B cell (primary cell): Measurements from ENCODE around the gene SEPTIN7. TPM values are rescaled to one million over a fixed set of nuclear protein-coding genes. Genes with fewer than 3 reads are reported as not detected.

Experiments
- ATAC-seq: fragments of 200-7000 bp; cut with Tn5 transposase; one replicate; pipeline ENCODE4 v1.10.0; 2021; ENCODE audit warnings: low read depth, mild to moderate bottlenecking, moderate number of reproducible peaks, moderate library complexity
- CTCF ChIA-PET: fragments of 350-600 bp; sonication (Branson Sonifier 250); formaldehyde crosslinking; loops from one replicate; lab custom pipeline; 2021; ENCODE audit warnings: antibody characterized with exemption, inconsistent platforms; lab: Charles Lee
- POLR2A ChIA-PET: fragments of 350-600 bp; sonication (Branson Sonifier 250); formaldehyde crosslinking; loops from one replicate; lab custom pipeline; 2021; ENCODE audit warnings: antibody characterized with exemption; lab: Charles Lee
- DNase-seq: peaks from one replicate; pipeline ENCODE4 v3.0.0; 2013
- H2AFZ ChIP-seq: 2 replicates; pipeline ENCODE4 v1.6.1; 2012; ENCODE audit warnings: mild to moderate bottlenecking, low read depth, low read length; ENCODE audit not compliant: insufficient read depth, poor library complexity, severe bottlenecking
- H3K27ac ChIP-seq, 2 donors: 1 replicate in 1 of 2; 2 replicates in 1 of 2; pipeline ENCODE4 v1.5.1; 2012 to 2013; ENCODE audit warnings: low read length in 2 of 2, mild to moderate bottlenecking in 2 of 2, moderate library complexity in 1 of 2
- H3K27me3 ChIP-seq, 4 experiments: fragments of 200-600 bp in 1 of 4; sonication (generic) in 1 of 4; replicated peaks in 1 of 4; 1 replicate in 2 of 4; 2 replicates in 2 of 4; pipeline versions ENCODE4 v1.6.1 to v1.7.0; 2013 to 2016; ENCODE audit warnings: low read length in 3 of 4, mild to moderate bottlenecking in 2 of 4, mixed read lengths in 1 of 4, moderate library complexity in 1 of 4; ENCODE audit not compliant: insufficient read depth in 4 of 4, control insufficient read depth in 3 of 4; ENCODE audit errors: control extremely low read depth in 1 of 4
- H3K36me3 ChIP-seq, 2 experiments: replicated peaks in 1 of 2; 1 replicate in 1 of 2; 2 replicates in 1 of 2; pipeline versions ENCODE4 v1.6.1 to v1.7.1; 2013; ENCODE audit warnings: low read length in 1 of 2; ENCODE audit not compliant: insufficient read depth in 2 of 2, control insufficient read depth in 1 of 2; ENCODE audit errors: control extremely low read depth in 1 of 2, extremely low read depth in 1 of 2
- H3K4me1 ChIP-seq, 2 donors: fragments of 200-600 bp in 1 of 2; sonication (generic) in 1 of 2; 1 replicate in 1 of 2; 2 replicates in 1 of 2; pipeline versions ENCODE4 v1.5.1 to v1.6.1; 2013 to 2017; ENCODE audit warnings: low read length in 2 of 2; ENCODE audit not compliant: control insufficient read depth in 2 of 2, insufficient read depth in 2 of 2
- H3K4me2 ChIP-seq: replicated peaks from 2 replicates; pipeline ENCODE3; 2012; ENCODE audit warnings: mild to moderate bottlenecking, low read depth, low read length; ENCODE audit not compliant: poor library complexity, severe bottlenecking
- H3K4me3 ChIP-seq, 5 experiments: fragments of 200-600 bp in 1 of 5; sonication (generic) in 1 of 5; 1 replicate in 3 of 5; 2 replicates in 2 of 5; pipeline versions ENCODE4 v1.5.1 to v1.7.0; 2011 to 2016; ENCODE audit warnings: low read length in 4 of 5, mild to moderate bottlenecking in 4 of 5, low read depth in 2 of 5, control low read depth in 1 of 5, moderate library complexity in 1 of 5; ENCODE audit not compliant: insufficient read depth in 1 of 5; ENCODE audit errors: control extremely low read depth in 1 of 5, extremely low read depth in 1 of 5
- H3K79me2 ChIP-seq: fragments of 200-600 bp; sonication (generic); one replicate; pipeline ENCODE4 v1.6.0; 2016; ENCODE audit warnings: low read length; ENCODE audit not compliant: control insufficient read depth, insufficient read depth
- H3K9ac ChIP-seq: fragments of 200-600 bp; sonication (generic); 2 replicates; pipeline ENCODE4 v1.6.1; 2017; ENCODE audit warnings: mild to moderate bottlenecking, low read length, moderate library complexity
- H3K9me3 ChIP-seq, 3 donors: one replicate each; pipeline versions ENCODE4 v1.6.1 to v1.7.1; 2013; ENCODE audit warnings: low read length in 2 of 3; ENCODE audit not compliant: control insufficient read depth in 2 of 3, insufficient read depth in 1 of 3; ENCODE audit errors: control extremely low read depth in 1 of 3
- H4K20me1 ChIP-seq: 2 replicates; pipeline ENCODE4 v1.6.0; 2012; ENCODE audit warnings: mild to moderate bottlenecking, low read length; ENCODE audit not compliant: insufficient read depth, control insufficient read depth, poor library complexity, severe bottlenecking
- H3K27ac Mint-ChIP-seq: one replicate; pipeline ENCODE4 v1.8.0; 2021; ENCODE audit warnings: mixed read lengths
- H3K27me3 Mint-ChIP-seq: one replicate; pipeline ENCODE4 v1.8.0; 2021; ENCODE audit warnings: mixed read lengths
- H3K4me1 Mint-ChIP-seq: one replicate; pipeline ENCODE4 v1.8.0; 2021; ENCODE audit warnings: mixed read lengths
- H3K4me3 Mint-ChIP-seq: one replicate; pipeline ENCODE4 v1.8.0; 2021; ENCODE audit warnings: mixed read lengths
- H3K9me3 Mint-ChIP-seq: one replicate; pipeline ENCODE4 v1.8.0; 2022; ENCODE audit warnings: mixed read lengths; ENCODE audit not compliant: insufficient read depth
- EZH2 ChIP-seq: IDR thresholded peaks from 2 replicates; pipeline ENCODE4 v1.6.1; 2012; ENCODE audit warnings: borderline replicate concordance, low read depth, mild to moderate bottlenecking, moderate library complexity, low read length; ENCODE audit not compliant: insufficient read depth, poor library complexity, severe bottlenecking
- WGBS: methylation state at CpG from one replicate; pipeline ENCODE4 v1.1.5; 2013; ENCODE audit warnings: missing lambda C conversion rate; ENCODE audit not compliant: insufficient coverage; 5-methylcytosine and 5-hydroxymethylcytosine counted together
- intact Hi-C: fragments of 100-400 bp; cut with micrococcal nuclease; formaldehyde crosslinking; loops from one replicate; pipeline ENCODE4 v1.10.0; 2022
- polyA plus RNA-seq: library from polyadenylated mRNA; depleted of rRNA; stranded (reverse); fragments of >200 nt; gene quantifications from 2 replicates; pipeline ENCODE4 v1.2.3, GENCODE V29; 2012
- total RNA-seq, 2 donors: library from RNA; stranded (reverse); fragments of 120-200 nt in 1 of 2; gene quantifications; 1 replicate in 1 of 2; 2 replicates in 1 of 2; pipeline versions ENCODE4 v1.2.3 to v1.2.4, GENCODE V29; 2013 to 2022
- TF ChIP-seq, protein P1 (sequence below): fragments of 200-600 bp; IDR thresholded peaks from one replicate; pipeline ENCODE4 v1.8.0; 2022; ENCODE audit warnings: antibody characterized with exemption, mild to moderate bottlenecking

The SEPTIN7 gene
- total and polyA plus RNA-seq, 2 donors (not counting 1 experiment from before 2014, with no cell fraction given) = 70.0 to 315 TPM

DNA sequence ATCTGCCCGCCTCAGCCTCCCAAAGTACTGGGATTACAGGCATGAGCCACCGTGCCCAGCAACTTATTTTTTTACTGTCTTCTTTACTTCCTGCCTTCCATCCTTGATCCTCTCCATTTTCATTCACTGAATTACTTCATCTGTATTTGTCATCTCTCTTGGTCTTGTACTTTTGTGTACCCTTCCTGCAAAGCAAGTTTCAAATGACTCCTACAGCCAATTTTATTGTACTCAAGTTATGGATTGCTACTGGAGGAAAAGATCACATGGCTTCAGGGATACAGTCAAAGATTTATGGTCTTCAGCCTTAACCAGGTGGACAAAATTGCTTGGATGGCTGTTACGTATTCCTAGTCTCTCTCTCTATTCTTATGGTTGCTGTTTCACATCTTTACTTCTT, 22.6 kb downstream of the SEPTIN7 start:
- Histone ChIP-seq H3K36me3 (peaks cover 2 to 3% of the 10 kb centered on the region in 2 experiments), H2AFZ (no peak overlapping the region), H4K20me1 (peaks cover 86% of the 10 kb centered on the region), H3K27me3 (no peaks in the 10 kb centered on the region), H3K9ac (no peak overlapping the region), H3K27ac (no peak overlapping the region), H3K9me3 (peaks cover 4 to 27% (median 11%) of the 10 kb centered on the region in 3 donors), H3K79me2 (peaks cover 99% of the 10 kb centered on the region), H3K4me3 (no peak overlapping the region), H3K4me2 (no peak overlapping the region), H3K4me1 (peaks cover 20 to 28% of the 10 kb centered on the region in 2 donors)
- intact Hi-C loops = loop anchor here (5.0 kb wide), 1 partner anchor 44 kb away; no protein-coding TSS in a partner anchor
- no peaks in the 10 kb centered on the region for H3K27me3 Mint-ChIP-seq
- POLR2A ChIA-PET = no interaction called here
- DNase-seq (no peak), ATAC-seq (no peak)
- TF ChIP-seq, protein P1, sequence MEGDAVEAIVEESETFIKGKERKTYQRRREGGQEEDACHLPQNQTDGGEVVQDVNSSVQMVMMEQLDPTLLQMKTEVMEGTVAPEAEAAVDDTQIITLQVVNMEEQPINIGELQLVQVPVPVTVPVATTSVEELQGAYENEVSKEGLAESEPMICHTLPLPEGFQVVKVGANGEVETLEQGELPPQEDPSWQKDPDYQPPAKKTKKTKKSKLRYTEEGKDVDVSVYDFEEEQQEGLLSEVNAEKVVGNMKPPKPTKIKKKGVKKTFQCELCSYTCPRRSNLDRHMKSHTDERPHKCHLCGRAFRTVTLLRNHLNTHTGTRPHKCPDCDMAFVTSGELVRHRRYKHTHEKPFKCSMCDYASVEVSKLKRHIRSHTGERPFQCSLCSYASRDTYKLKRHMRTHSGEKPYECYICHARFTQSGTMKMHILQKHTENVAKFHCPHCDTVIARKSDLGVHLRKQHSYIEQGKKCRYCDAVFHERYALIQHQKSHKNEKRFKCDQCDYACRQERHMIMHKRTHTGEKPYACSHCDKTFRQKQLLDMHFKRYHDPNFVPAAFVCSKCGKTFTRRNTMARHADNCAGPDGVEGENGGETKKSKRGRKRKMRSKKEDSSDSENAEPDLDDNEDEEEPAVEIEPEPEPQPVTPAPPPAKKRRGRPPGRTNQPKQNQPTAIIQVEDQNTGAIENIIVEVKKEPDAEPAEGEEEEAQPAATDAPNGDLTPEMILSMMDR = no peak
- no peak for TF ChIP-seq EZH2
- H3K4me1 Mint-ChIP-seq = peaks cover 40% of the 10 kb centered on the region
- WGBS = 86% methylated on average over 2 of the region's 3 CpGs
- H3K9me3 Mint-ChIP-seq = peaks cover 17% of the 10 kb centered on the region
- H3K4me3 Mint-ChIP-seq = no peak overlapping the region
- H3K27ac Mint-ChIP-seq = no peak overlapping the region
- CTCF ChIA-PET = no interaction called here

DNA sequence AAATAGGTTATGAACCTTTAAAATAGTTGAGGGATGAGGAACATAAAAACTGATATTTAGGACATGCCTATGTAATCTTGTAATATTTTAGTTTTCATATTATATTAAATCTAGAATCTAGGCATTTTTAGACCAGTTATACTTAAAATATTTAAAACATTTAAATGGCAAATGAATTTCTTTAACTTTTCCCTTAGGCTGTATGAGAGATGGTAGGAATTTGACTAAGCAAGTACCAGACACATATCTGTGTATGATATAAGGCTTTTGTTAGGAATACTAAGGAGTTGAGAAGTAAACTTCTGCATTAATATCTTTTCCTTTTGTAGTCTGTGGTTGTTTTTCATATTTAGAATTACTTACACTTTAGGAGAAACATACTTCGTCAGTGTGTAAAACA, 25.1 kb downstream of the SEPTIN7 start:
- Mint-ChIP-seq H3K4me3 (no peak overlapping the region), H3K9me3 (no peaks in the 10 kb centered on the region), H3K4me1 (peaks cover 41% of the 10 kb centered on the region), H3K27ac (no peak overlapping the region), H3K27me3 (no peaks in the 10 kb centered on the region)
- WGBS = no CpG with 5 or more reads among the region's 1 CpG
- POLR2A ChIA-PET = no interaction called here
- H3K27me3 ChIP-seq = no peaks in the 10 kb centered on the region
- peaks cover under 1 to 11% (median 5%) of the 10 kb centered on the region in 3 donors for H3K9me3 ChIP-seq
- H3K36me3 ChIP-seq = peaks cover 2 to 8% of the 10 kb centered on the region in 2 experiments
- no peak overlapping the region for H3K4me3 ChIP-seq
- H3K79me2 ChIP-seq = peaks cover 99% of the 10 kb centered on the region
- no peak overlapping the region for H3K9ac ChIP-seq
- no peak for ATAC-seq
- H3K27ac ChIP-seq = no peak overlapping the region
- intact Hi-C loops = loop anchor here (2.0 kb wide), 1 partner anchor 23 kb away; no protein-coding TSS in a partner anchor
- H4K20me1 ChIP-seq = peaks cover 93% of the 10 kb centered on the region
- H3K4me2 ChIP-seq = no peak overlapping the region
- CTCF ChIA-PET = interaction anchor here (1.7 kb wide), 1 partner anchor 116 kb away, joined by 10 read pairs; no protein-coding TSS in a partner anchor
- DNase-seq = no peak
- H3K4me1 ChIP-seq = peaks cover 24 to 40% of the 10 kb centered on the region in 2 donors
- H2AFZ ChIP-seq = no peak overlapping the region
- no peak for TF ChIP-seq EZH2
- TF ChIP-seq, protein P1 = no peak
